GM18870 (cell line): ENCODE results near the gene SRY.
"Not testable (repeated sequence)": the region's sequence is repeated elsewhere in the genome, so short reads cannot be mapped to it uniquely, and the experiment has no call there.

ENCODE experiments used
- ATAC-seq: cut with Tn5 transposase; IDR thresholded peaks from one replicate; pipeline ENCODE4 v1.9.1; 2021; ENCODE audit warnings: moderate library complexity; ENCODE audit not compliant: unreplicated experiment

Gene SRY

DNA sequence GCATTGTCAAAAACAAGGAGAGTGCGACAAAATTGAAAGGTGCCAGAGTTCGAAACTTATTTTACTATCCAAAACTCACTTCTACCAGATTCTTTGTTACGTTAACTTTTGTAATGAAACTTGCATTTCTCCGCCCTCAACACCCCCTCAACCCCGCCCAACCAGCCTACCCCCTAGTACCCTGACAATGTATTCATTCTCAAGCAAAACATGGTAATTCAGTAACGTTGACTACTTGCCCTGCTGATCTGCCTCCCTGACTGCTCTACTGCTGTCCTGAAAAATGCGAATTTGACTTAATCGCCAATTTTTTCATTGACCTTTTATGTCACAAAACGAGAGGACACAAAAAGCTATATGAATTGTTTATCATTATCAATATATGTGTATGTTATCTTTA lies at the start of gene SRY:
SRY (minus strand) TSS at position 83 of the 400 bp plus-strand sequence; CDS start at position 4, 79 bp downstream.
- ATAC-seq: no peak

GRCh38 chrY:2837078-2837477 lies 49.6 kb upstream of the SRY start:
- ATAC-seq: no peak

DNA sequence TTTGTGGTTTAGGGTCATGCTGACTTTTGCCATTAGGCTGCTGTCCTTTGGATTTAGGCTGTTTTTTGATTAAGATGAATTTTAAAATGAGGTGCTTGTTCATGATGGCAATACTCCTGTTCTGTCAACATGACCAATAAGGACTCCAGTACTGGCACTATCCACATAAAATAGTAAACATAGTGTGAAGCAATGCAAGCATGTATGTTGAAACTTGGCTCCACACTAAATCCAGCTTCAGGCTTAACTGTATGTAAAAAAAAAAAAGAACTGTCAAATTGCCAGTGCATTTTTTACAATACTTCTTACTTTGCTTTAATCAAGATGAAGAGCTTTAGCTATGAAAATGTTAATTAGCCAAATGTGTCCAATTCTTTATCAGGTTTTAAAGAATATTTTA lies 47.7 kb upstream of the SRY start:
- ATAC-seq: no peak

DNA sequence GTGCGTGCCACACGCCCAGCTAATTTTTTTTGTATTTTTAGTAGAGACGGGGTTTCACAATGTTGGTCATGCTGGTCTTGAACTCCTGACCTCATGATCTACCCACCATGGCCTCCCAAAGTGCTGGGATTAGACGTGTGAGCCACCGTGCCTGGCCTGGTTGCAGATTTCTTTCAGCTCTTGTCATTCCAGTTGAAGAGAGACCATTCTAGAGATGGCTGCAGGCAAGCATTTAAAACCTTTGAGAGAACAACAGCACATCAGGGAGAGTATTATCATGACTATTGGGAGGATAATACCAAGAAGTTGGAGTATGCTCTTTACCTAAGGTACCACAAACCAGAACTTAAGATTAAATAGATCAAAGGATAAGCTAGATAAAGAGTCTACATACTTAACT lies 41.0 kb upstream of the SRY start:
- no peak for ATAC-seq

- ATAC-seq: no peak
Observed at GRCh38 chrY:2824471-2824870, 37.0 kb upstream of the SRY start.

DNA sequence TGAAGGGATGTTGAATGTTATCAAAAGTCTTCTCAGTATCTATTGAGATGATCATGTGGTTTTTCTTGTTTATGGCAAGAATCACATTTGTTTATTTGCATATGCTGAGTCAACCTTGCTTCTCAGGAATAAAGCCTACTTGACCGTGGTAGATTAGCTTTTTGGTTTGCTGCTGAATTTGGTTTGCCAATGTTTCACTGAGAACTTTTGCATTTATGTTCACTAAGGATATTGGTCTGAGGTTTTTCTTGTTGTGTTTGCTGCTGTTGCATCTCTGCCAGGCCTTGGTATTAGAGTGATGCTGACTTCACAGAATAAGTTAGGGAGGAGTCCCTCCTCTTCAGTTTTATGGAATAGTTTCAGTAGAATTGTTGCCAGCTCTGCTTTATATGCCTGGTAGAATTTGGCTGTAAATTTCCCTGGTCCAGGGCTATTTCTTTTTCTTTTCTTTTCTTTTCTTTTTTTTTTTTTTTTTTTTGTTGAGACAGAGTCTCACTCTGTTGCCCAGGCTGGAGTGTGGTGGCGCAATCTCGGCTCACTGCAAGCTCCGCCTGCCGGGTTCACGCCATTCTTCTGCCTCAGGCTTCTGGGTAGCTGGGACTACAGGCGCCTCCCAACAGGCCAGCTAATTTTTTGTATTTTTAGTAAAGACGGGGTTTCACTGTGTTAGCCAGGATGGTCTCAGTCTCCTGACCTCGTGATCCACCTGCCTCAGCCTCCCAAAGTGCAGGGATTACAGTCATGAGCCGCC lies 29.8 kb upstream of the SRY start:
- not testable (repeated sequence) for ATAC-seq

GRCh38 chrY:2800246-2800645 lies 12.8 kb upstream of the SRY start:
- no peak for ATAC-seq

DNA sequence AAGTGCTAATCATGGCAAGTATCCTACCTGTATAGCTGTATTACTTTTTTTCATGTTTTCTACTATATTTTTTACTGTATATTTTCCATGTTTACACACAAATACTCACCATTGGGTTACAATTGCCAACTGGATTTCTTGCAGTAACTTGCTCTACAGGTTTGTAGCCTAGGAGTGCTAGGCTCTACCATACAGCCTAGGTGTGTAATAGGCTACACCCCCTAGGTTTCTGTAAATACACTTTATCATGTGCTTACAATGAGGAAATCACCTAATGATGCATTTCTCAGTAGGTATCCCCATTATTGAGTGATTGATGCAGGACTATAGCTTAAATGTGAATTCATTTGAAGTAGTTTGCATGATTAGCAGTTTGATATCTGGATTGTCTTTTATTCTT lies 10.5 kb upstream of the SRY start:
- no peak for ATAC-seq

DNA sequence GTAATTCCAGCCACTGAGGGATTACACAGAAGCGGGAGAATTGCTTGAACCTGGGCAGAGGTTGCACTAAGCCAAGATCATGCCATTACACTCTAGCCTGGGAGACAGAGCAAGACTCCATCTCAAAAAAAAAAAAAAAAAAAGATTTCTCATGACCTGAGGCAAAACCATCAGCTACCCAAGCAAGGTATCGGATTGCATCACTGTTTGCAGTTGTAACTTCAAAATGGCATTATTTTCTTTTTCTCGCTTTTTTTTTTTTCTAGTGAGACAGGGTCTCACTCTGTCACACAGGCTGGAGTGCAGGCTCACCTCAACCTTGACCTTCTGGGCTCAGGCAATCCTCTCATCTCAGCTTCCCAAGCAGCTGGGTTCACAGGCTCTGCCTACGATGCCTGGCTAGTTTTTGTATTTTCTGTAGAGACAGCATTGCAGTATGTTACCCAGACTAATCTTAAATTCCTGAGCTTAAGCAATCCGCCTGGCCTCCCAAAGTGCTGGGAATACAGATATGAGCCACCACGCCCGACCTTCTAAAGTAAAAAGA lies 9.6 kb upstream of the SRY start:
- no peak for ATAC-seq

DNA sequence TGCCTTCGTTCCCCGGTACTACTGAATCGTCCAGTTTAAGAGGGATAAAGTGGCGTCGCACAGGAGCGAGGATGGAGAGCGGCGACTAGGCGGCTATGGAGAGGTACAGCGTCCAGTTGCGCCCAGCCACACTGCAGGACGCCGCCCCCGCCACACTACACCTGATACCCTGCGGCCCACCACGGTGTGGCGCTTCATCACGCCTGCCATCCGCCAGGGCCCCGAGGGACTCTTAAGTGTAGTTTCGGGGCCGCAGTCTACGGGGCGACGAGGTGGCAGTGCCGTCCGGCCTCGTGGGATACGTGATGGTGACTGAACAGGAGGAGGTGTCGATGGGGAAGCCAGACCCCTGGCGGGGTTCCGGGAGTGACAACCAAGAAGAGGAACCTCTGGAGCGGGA lies 2.3 kb upstream of the SRY start:
- no peak for ATAC-seq

DNA sequence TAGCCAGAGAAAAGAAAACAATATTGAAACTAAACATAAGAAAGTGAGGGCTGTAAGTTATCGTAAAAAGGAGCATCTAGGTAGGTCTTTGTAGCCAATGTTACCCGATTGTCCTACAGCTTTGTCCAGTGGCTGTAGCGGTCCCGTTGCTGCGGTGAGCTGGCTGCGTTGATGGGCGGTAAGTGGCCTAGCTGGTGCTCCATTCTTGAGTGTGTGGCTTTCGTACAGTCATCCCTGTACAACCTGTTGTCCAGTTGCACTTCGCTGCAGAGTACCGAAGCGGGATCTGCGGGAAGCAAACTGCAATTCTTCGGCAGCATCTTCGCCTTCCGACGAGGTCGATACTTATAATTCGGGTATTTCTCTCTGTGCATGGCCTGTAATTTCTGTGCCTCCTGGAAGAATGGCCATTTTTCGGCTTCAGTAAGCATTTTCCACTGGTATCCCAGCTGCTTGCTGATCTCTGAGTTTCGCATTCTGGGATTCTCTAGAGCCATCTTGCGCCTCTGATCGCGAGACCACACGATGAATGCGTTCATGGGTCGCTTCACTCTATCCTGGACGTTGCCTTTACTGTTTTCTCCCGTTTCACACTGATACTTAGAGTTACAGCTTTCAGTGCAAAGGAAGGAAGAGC lies 488 bp downstream of the SRY start:
- no peak for ATAC-seq
